ENCODE results near the gene TMCO4.
A peak's percentile ranks its signal among the peaks of the same experiment; 100 is the strongest.

DNA sequence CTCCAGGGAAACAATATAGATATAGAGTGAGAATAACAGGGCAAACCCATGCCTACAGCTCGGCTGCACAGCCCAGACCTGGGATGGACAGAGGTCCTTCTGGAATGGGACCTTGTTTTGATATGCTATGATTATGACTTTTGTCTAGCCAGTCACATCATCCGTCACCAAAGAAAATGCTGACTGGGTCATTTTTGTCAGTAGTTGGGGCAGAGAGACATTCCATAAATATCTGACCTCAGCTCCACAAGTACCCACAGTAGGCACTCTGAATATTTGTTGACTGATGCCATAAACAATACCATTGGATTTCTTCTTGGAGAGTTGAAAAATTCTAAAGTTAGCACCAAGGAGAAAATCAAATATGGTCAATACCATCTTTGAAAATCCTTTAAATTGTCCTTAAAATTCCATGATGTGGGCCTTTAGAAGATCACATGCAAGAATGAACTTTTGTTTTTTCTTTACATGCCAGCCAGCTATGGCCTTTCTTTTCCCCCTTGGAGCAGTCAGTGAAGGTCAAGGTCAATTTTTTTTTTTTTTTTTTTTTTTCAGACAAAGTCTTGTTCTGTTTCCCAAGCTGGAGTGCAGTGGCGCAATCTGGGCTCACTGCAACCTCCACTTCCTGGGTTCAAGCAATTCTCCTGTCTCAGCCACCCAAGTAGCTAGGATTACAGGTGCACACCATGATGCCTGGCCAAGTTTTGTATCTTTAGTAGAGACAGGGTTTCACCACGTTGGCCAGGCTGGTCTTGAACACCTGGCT lies 7.3 kb downstream of the TMCO4 start:
- TF ChIP-seq FOS (IDR thresholded peaks at IDR 0.05; ENCODE audit: low read depth, low read length) (no peak), RAD21 (IDR thresholded peaks at IDR 0.05; ENCODE audit: low read length) (no peak), POLR2A (IDR thresholded peaks at IDR 0.05; ENCODE audit: low read depth, low read length) (no peak), CHD1 (IDR thresholded peaks at IDR 0.05; ENCODE audit: low read depth, low read length) (no peak), MAFK (IDR thresholded peaks at IDR 0.05; ENCODE audit: low read depth, low read length) (peak; percentile 97), SMC3 (IDR thresholded peaks at IDR 0.05; ENCODE audit: low read depth, low read length) (no peak), MXI1 (IDR thresholded peaks at IDR 0.05; ENCODE audit: borderline replicate concordance, low read depth, low read length) (no peak), BHLHE40 (IDR thresholded peaks at IDR 0.05; ENCODE audit: low read depth, low read length) (no peak)
- TF ChIP-seq, protein P1, sequence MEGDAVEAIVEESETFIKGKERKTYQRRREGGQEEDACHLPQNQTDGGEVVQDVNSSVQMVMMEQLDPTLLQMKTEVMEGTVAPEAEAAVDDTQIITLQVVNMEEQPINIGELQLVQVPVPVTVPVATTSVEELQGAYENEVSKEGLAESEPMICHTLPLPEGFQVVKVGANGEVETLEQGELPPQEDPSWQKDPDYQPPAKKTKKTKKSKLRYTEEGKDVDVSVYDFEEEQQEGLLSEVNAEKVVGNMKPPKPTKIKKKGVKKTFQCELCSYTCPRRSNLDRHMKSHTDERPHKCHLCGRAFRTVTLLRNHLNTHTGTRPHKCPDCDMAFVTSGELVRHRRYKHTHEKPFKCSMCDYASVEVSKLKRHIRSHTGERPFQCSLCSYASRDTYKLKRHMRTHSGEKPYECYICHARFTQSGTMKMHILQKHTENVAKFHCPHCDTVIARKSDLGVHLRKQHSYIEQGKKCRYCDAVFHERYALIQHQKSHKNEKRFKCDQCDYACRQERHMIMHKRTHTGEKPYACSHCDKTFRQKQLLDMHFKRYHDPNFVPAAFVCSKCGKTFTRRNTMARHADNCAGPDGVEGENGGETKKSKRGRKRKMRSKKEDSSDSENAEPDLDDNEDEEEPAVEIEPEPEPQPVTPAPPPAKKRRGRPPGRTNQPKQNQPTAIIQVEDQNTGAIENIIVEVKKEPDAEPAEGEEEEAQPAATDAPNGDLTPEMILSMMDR (conservative IDR thresholded peaks at IDR 0.05; ENCODE audit: low read depth, low read length) = no peak
- TF ChIP-seq, protein P2, sequence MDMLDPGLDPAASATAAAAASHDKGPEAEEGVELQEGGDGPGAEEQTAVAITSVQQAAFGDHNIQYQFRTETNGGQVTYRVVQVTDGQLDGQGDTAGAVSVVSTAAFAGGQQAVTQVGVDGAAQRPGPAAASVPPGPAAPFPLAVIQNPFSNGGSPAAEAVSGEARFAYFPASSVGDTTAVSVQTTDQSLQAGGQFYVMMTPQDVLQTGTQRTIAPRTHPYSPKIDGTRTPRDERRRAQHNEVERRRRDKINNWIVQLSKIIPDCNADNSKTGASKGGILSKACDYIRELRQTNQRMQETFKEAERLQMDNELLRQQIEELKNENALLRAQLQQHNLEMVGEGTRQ (IDR thresholded peaks at IDR 0.05; ENCODE audit: low read depth, low read length) = no peak
- TF ChIP-seq, protein P3, sequence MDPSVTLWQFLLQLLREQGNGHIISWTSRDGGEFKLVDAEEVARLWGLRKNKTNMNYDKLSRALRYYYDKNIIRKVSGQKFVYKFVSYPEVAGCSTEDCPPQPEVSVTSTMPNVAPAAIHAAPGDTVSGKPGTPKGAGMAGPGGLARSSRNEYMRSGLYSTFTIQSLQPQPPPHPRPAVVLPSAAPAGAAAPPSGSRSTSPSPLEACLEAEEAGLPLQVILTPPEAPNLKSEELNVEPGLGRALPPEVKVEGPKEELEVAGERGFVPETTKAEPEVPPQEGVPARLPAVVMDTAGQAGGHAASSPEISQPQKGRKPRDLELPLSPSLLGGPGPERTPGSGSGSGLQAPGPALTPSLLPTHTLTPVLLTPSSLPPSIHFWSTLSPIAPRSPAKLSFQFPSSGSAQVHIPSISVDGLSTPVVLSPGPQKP (IDR thresholded peaks at IDR 0.05; ENCODE audit: borderline replicate concordance, low read depth, low read length) = no peak
